ENCODE data around the gene CBL.

GRCh38 chr11:119314726-119315125, 108.6 kb downstream of the CBL start:
- no peak for TF ChIP-seq EZH2 (IDR thresholded peaks at IDR 0.05; ENCODE audit: insufficient read depth, low read length)
- TF ChIP-seq, protein P1, sequence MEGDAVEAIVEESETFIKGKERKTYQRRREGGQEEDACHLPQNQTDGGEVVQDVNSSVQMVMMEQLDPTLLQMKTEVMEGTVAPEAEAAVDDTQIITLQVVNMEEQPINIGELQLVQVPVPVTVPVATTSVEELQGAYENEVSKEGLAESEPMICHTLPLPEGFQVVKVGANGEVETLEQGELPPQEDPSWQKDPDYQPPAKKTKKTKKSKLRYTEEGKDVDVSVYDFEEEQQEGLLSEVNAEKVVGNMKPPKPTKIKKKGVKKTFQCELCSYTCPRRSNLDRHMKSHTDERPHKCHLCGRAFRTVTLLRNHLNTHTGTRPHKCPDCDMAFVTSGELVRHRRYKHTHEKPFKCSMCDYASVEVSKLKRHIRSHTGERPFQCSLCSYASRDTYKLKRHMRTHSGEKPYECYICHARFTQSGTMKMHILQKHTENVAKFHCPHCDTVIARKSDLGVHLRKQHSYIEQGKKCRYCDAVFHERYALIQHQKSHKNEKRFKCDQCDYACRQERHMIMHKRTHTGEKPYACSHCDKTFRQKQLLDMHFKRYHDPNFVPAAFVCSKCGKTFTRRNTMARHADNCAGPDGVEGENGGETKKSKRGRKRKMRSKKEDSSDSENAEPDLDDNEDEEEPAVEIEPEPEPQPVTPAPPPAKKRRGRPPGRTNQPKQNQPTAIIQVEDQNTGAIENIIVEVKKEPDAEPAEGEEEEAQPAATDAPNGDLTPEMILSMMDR (IDR thresholded peaks at IDR 0.05; ENCODE audit: insufficient read depth, low read depth, low read length) = no peak

All from astrocyte (in vitro differentiated cells and primary cell).